ENCODE measurements around the gene FCRL5.

FCRL5 gene

GRCh38 chr1:157471531-157471930 is 80.8 kb downstream of the FCRL5 start:
- no peaks in the 10 kb centered on the region for H3K27me3 ChIP-seq (replicated peaks in 2 of 5; ENCODE audit: control insufficient read depth in 4 of 5, insufficient read depth in 5 of 5, low read length in 4 of 5)
- CTCF ChIA-PET = no interaction called here
- no peak for DNase-seq

GRCh38 chr1:157469752-157470675 is 82.3 kb downstream of the FCRL5 start:
- POLR2A ChIA-PET = no interaction called here
- Histone ChIP-seq H3K27me3 (replicated peaks in 2 of 5; ENCODE audit: control insufficient read depth in 4 of 5, insufficient read depth in 5 of 5, low read length in 4 of 5) (no peaks in the 10 kb centered on the region), H3K27ac (ENCODE audit: insufficient read depth in 1 of 2, low read depth in 1 of 2, low read length in 2 of 2, poor library complexity in 1 of 2, severe bottlenecking in 2 of 2) (peak overlapping the region in 1 of 2 experiments; percentile 46), H3K4me1 (ENCODE audit: control extremely low read depth in 1 of 4, control insufficient read depth in 4 of 4, insufficient read depth in 4 of 4, low read length in 3 of 4) (peaks cover 6 to 35% (median 24%) of the 10 kb centered on the region in 4 experiments), H3K36me3 (ENCODE audit: control insufficient read depth in 4 of 4, insufficient read depth in 4 of 4, low read length in 3 of 4) (no peaks in the 10 kb centered on the region), H3K9me3 (ENCODE audit: control extremely low read depth in 1 of 5, control insufficient read depth in 4 of 5, insufficient read depth in 2 of 5, low read depth in 1 of 5, low read length in 4 of 5) (no peaks in the 10 kb centered on the region), H3K4me3 (ENCODE audit: control insufficient read depth in 1 of 7, extremely low read depth in 1 of 7, insufficient read depth in 4 of 7, low read depth in 2 of 7, low read length in 6 of 7) (no peak overlapping the region)
- peak in 2 of 3 donors; percentile 54 to 66 for DNase-seq
- WGBS (ENCODE audit: insufficient coverage) = 67% methylated on average over 3 of the region's 4 CpGs
- CTCF ChIA-PET = interaction anchor here (0.9 kb wide), 1 partner anchor 62 kb away, joined by 3 read pairs; no protein-coding TSS in a partner anchor

More at GRCh38 chr1:157471531-157471930, 80.8 kb downstream of the FCRL5 start:
- POLR2A ChIA-PET = no interaction called here
- 92% methylated on average over 2 of the region's 3 CpGs for WGBS (ENCODE audit: insufficient coverage)
- Histone ChIP-seq H3K36me3 (ENCODE audit: control insufficient read depth in 4 of 4, insufficient read depth in 4 of 4, low read length in 3 of 4) (no peaks in the 10 kb centered on the region), H3K4me3 (ENCODE audit: control insufficient read depth in 1 of 7, extremely low read depth in 1 of 7, insufficient read depth in 4 of 7, low read depth in 2 of 7, low read length in 6 of 7) (no peak overlapping the region), H3K9me3 (ENCODE audit: control extremely low read depth in 1 of 5, control insufficient read depth in 4 of 5, insufficient read depth in 2 of 5, low read depth in 1 of 5, low read length in 4 of 5) (peaks cover 0 to 6% (median 4%) of the 10 kb centered on the region in 5 experiments), H3K27ac (ENCODE audit: insufficient read depth in 1 of 2, low read depth in 1 of 2, low read length in 2 of 2, poor library complexity in 1 of 2, severe bottlenecking in 2 of 2) (no peak overlapping the region), H3K4me1 (ENCODE audit: control extremely low read depth in 1 of 4, control insufficient read depth in 4 of 4, insufficient read depth in 4 of 4, low read length in 3 of 4) (peaks cover 3 to 23% (median 14%) of the 10 kb centered on the region in 4 experiments)

- POLR2A ChIA-PET = no interaction called here
- WGBS (ENCODE audit: insufficient coverage) = 100% methylated on average over 1 of the region's 3 CpGs
- no peaks in the 10 kb centered on the region for H3K27me3 ChIP-seq (replicated peaks in 2 of 5; ENCODE audit: control insufficient read depth in 4 of 5, insufficient read depth in 5 of 5, low read length in 4 of 5)
These were observed 83.0 kb downstream of the FCRL5 start for GRCh38 chr1:157469300-157469699.

GRCh38 chr1:157466011-157466410 is 86.3 kb downstream of the FCRL5 start:
- Histone ChIP-seq H3K4me3 (ENCODE audit: control insufficient read depth in 1 of 7, extremely low read depth in 1 of 7, insufficient read depth in 4 of 7, low read depth in 2 of 7, low read length in 6 of 7) (no peak overlapping the region), H3K36me3 (ENCODE audit: control insufficient read depth in 4 of 4, insufficient read depth in 4 of 4, low read length in 3 of 4) (no peaks in the 10 kb centered on the region), H3K9me3 (ENCODE audit: control extremely low read depth in 1 of 5, control insufficient read depth in 4 of 5, insufficient read depth in 2 of 5, low read depth in 1 of 5, low read length in 4 of 5) (no peaks in the 10 kb centered on the region), H3K27ac (ENCODE audit: insufficient read depth in 1 of 2, low read depth in 1 of 2, low read length in 2 of 2, poor library complexity in 1 of 2, severe bottlenecking in 2 of 2) (no peak overlapping the region), H3K27me3 (replicated peaks in 2 of 5; ENCODE audit: control insufficient read depth in 4 of 5, insufficient read depth in 5 of 5, low read length in 4 of 5) (no peaks in the 10 kb centered on the region), H3K4me1 (ENCODE audit: control extremely low read depth in 1 of 4, control insufficient read depth in 4 of 4, insufficient read depth in 4 of 4, low read length in 3 of 4) (peaks cover 6 to 27% (median 24%) of the 10 kb centered on the region in 4 experiments)
- DNase-seq = peak; percentile 25 to 66 (median 55)
- ChIA-PET POLR2A (no interaction called here), CTCF (no interaction called here)
- 24% methylated on average over 4 of the region's 5 CpGs for WGBS (ENCODE audit: insufficient coverage)

More at GRCh38 chr1:157469300-157469699, 83.0 kb downstream of the FCRL5 start:
- Histone ChIP-seq H3K27ac (ENCODE audit: insufficient read depth in 1 of 2, low read depth in 1 of 2, low read length in 2 of 2, poor library complexity in 1 of 2, severe bottlenecking in 2 of 2) (peak overlapping the region in 1 of 2 experiments; percentile 46), H3K9me3 (ENCODE audit: control extremely low read depth in 1 of 5, control insufficient read depth in 4 of 5, insufficient read depth in 2 of 5, low read depth in 1 of 5, low read length in 4 of 5) (no peaks in the 10 kb centered on the region), H3K4me1 (ENCODE audit: control extremely low read depth in 1 of 4, control insufficient read depth in 4 of 4, insufficient read depth in 4 of 4, low read length in 3 of 4) (peaks cover 6 to 35% (median 24%) of the 10 kb centered on the region in 4 experiments), H3K36me3 (ENCODE audit: control insufficient read depth in 4 of 4, insufficient read depth in 4 of 4, low read length in 3 of 4) (no peaks in the 10 kb centered on the region), H3K4me3 (ENCODE audit: control insufficient read depth in 1 of 7, extremely low read depth in 1 of 7, insufficient read depth in 4 of 7, low read depth in 2 of 7, low read length in 6 of 7) (no peak overlapping the region)
- no peak for DNase-seq
- CTCF ChIA-PET = interaction anchor here (0.9 kb wide), 1 partner anchor 61 kb away, joined by 3 read pairs; no protein-coding TSS in a partner anchor

Measured in common myeloid progenitor, CD34-positive (primary cell).